Neural progenitor cell (in vitro differentiated cells): ENCODE results near the gene AMD1. TPM values are rescaled to one million over a fixed set of nuclear protein-coding genes. Genes with fewer than 3 reads are reported as not detected.

Source experiments
- DNase-seq: peaks from one replicate; pipeline ENCODE4 v3.0.0-alpha.2; 2016; ENCODE audit warnings: low spot score
- H2AFZ ChIP-seq: fragments of 200-600 bp; sonication (generic); replicated peaks from 2 replicates; pipeline ENCODE4 v1.6.1; 2016; ENCODE audit warnings: antibody characterized with exemption
- H3F3A ChIP-seq: fragments of 200-600 bp; sonication (generic); 2 replicates; pipeline ENCODE4 v1.6.1; 2016; ENCODE audit warnings: antibody characterized with exemption, low read depth
- H3K27ac ChIP-seq: fragments of 200-600 bp; sonication (generic); 2 replicates; pipeline ENCODE4 v1.5.1; 2016; ENCODE audit warnings: mild to moderate bottlenecking
- H3K27me3 ChIP-seq: fragments of 200-600 bp; sonication (generic); 2 replicates; pipeline ENCODE4 v1.6.1; 2016; ENCODE audit warnings: mild to moderate bottlenecking, moderate library complexity
- H3K36me3 ChIP-seq: fragments of 200-600 bp; sonication (generic); 2 replicates; pipeline ENCODE4 v1.5.1; 2016
- H3K4me1 ChIP-seq: fragments of 200-600 bp; sonication (generic); 2 replicates; pipeline ENCODE4 v1.6.1; 2016; ENCODE audit warnings: mixed run types
- H3K4me2 ChIP-seq: fragments of 200-600 bp; sonication (generic); 2 replicates; pipeline ENCODE4 v1.6.1; 2016
- H3K4me3 ChIP-seq: fragments of 200-600 bp; sonication (generic); 2 replicates; pipeline ENCODE4 v1.5.1; 2016
- H3K79me2 ChIP-seq: fragments of 200-600 bp; sonication (generic); 2 replicates; pipeline ENCODE4 v1.6.1; 2016; ENCODE audit warnings: low read depth
- H3K9ac ChIP-seq: fragments of 200-600 bp; sonication (generic); 2 replicates; pipeline ENCODE4 v1.6.1; 2016
- H3K9me3 ChIP-seq: fragments of 200-600 bp; sonication (generic); 2 replicates; pipeline ENCODE4 v1.5.1; 2016; ENCODE audit warnings: low read depth
- H4K20me1 ChIP-seq: fragments of 200-600 bp; sonication (generic); 2 replicates; pipeline ENCODE4 v1.6.1; 2016; ENCODE audit warnings: low read depth
- H3K27ac Mint-ChIP-seq: 3 replicates; pipeline ENCODE4 v1.8.0; 2021; ENCODE audit warnings: mixed read lengths
- H3K27me3 Mint-ChIP-seq: 2 replicates; pipeline ENCODE4 v1.8.0; 2022; ENCODE audit warnings: low read depth, mild to moderate bottlenecking, inconsistent platforms, moderate library complexity, mixed read lengths; ENCODE audit not compliant: insufficient read depth
- H3K36me3 Mint-ChIP-seq: 3 replicates; pipeline ENCODE4 v1.8.0; 2021; ENCODE audit warnings: mixed read lengths
- H3K4me1 Mint-ChIP-seq: 3 replicates; pipeline ENCODE4 v1.8.0; 2021; ENCODE audit warnings: mixed read lengths
- H3K4me3 Mint-ChIP-seq: 3 replicates; pipeline ENCODE4 v1.8.0; 2021; ENCODE audit warnings: mild to moderate bottlenecking, moderate library complexity, mixed read lengths
- H3K9me3 Mint-ChIP-seq: 3 replicates; pipeline ENCODE4 v1.8.0; 2020; ENCODE audit warnings: mixed read lengths
- CTCF ChIP-seq: fragments of 200-600 bp; sonication (generic); IDR thresholded peaks from 2 replicates; pipeline ENCODE4 v1.5.1; 2017; ENCODE audit warnings: antibody characterized with exemption, mild to moderate bottlenecking
- EZH2 ChIP-seq: fragments of 200-600 bp; sonication (generic); IDR thresholded peaks from 2 replicates; pipeline ENCODE4 v1.6.1; 2017; ENCODE audit warnings: antibody characterized with exemption, mild to moderate bottlenecking, moderate library complexity
- EZH2phosphoT487 ChIP-seq: fragments of 200-600 bp; sonication (generic); IDR thresholded peaks from 2 replicates; pipeline ENCODE4 v1.6.1; 2017; ENCODE audit warnings: antibody characterized with exemption
- total RNA-seq: library from RNA; depleted of rRNA; stranded (reverse); fragments of >200 nt; gene quantifications from 2 replicates; pipeline ENCODE4 v1.2.3, GENCODE V29; 2015; ENCODE audit warnings: low replicate concordance

AMD1 gene
- total RNA-seq, 1 donor from 2014 or later: 142 TPM

- Histone ChIP-seq H3K4me1 (no peaks in the 10 kb centered on the region), H2AFZ (no peak overlapping the region), H3K9me3 (no peaks in the 10 kb centered on the region), H3K79me2 (no peaks in the 10 kb centered on the region), H3K27me3 (no peaks in the 10 kb centered on the region), H3K4me3 (no peak overlapping the region), H3K9ac (no peak overlapping the region), H3K36me3 (no peaks in the 10 kb centered on the region), H4K20me1 (no peaks in the 10 kb centered on the region), H3K4me2 (no peak overlapping the region), H3F3A (no peaks in the 10 kb centered on the region), H3K27ac (no peak overlapping the region)
- Mint-ChIP-seq H3K27me3 (peaks cover 2% of the 10 kb centered on the region), H3K27ac (no peak overlapping the region), H3K9me3 (no peaks in the 10 kb centered on the region), H3K4me1 (no peaks in the 10 kb centered on the region), H3K36me3 (no peaks in the 10 kb centered on the region), H3K4me3 (no peak overlapping the region)
- DNase-seq: no peak
- TF ChIP-seq CTCF: no peak
- TF ChIP-seq EZH2: no peak
- TF ChIP-seq EZH2phosphoT487: no peak
Observed at GRCh38 chr6:110849781-110850180, 24.8 kb upstream of the AMD1 start.

DNA sequence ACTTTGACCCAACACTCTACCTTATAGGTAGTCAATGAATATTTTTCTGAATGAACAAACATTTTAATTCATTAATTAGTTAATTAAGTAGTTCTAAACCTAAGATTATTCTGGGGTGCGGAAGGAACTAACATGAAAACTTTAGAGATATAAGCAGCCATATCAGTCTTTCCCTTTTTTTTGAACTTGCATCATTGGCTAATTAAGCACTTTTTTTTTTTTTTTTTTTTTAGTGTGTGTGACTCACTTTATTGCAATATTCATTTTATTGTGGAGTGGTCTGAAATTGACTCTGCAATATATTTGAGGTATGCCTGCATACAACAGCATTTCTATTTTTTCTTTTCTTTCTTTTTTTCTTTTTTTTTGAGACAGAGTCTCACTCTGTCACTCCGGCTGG, 21.8 kb upstream of the AMD1 start:
- Mint-ChIP-seq H3K9me3 (no peaks in the 10 kb centered on the region), H3K4me1 (no peaks in the 10 kb centered on the region), H3K36me3 (no peaks in the 10 kb centered on the region), H3K4me3 (no peak overlapping the region), H3K27me3 (peaks cover 2% of the 10 kb centered on the region), H3K27ac (no peak overlapping the region)
- Histone ChIP-seq H3K27me3 (no peaks in the 10 kb centered on the region), H3K9ac (no peak overlapping the region), H2AFZ (no peak overlapping the region), H3K4me1 (no peaks in the 10 kb centered on the region), H3K4me3 (no peak overlapping the region), H3K27ac (no peak overlapping the region), H3K79me2 (no peaks in the 10 kb centered on the region), H3K9me3 (no peaks in the 10 kb centered on the region), H3K4me2 (no peak overlapping the region), H3F3A (no peaks in the 10 kb centered on the region), H3K36me3 (no peaks in the 10 kb centered on the region), H4K20me1 (no peaks in the 10 kb centered on the region)
- TF ChIP-seq EZH2phosphoT487 (no peak), EZH2 (no peak), CTCF (no peak)
- no peak for DNase-seq

- H3K4me1 Mint-ChIP-seq: no peaks in the 10 kb centered on the region
- H3K27me3 ChIP-seq: no peaks in the 10 kb centered on the region
- no peak overlapping the region for H3K27ac ChIP-seq
- no peaks in the 10 kb centered on the region for H3F3A ChIP-seq
- H3K36me3 ChIP-seq: no peaks in the 10 kb centered on the region
- no peaks in the 10 kb centered on the region for H4K20me1 ChIP-seq
- H3K4me2 ChIP-seq: no peak overlapping the region
- no peak for DNase-seq
- H3K27me3 Mint-ChIP-seq: peaks cover 2% of the 10 kb centered on the region
- H2AFZ ChIP-seq: no peak overlapping the region
- H3K4me3 Mint-ChIP-seq: no peak overlapping the region
- no peak overlapping the region for H3K9ac ChIP-seq
- H3K4me3 ChIP-seq: no peak overlapping the region
- no peaks in the 10 kb centered on the region for H3K9me3 ChIP-seq
- no peaks in the 10 kb centered on the region for H3K9me3 Mint-ChIP-seq
- TF ChIP-seq EZH2phosphoT487: no peak
- H3K27ac Mint-ChIP-seq: no peak overlapping the region
- no peaks in the 10 kb centered on the region for H3K79me2 ChIP-seq
- no peaks in the 10 kb centered on the region for H3K36me3 Mint-ChIP-seq
- H3K4me1 ChIP-seq: no peaks in the 10 kb centered on the region
Observed at GRCh38 chr6:110853754-110854477, 20.7 kb upstream of the AMD1 start.

GRCh38 chr6:110856296-110856695, 18.3 kb upstream of the AMD1 start:
- H3K27ac Mint-ChIP-seq: no peak overlapping the region
- DNase-seq: no peak
- peaks cover 2% of the 10 kb centered on the region for H3K27me3 Mint-ChIP-seq
- H3K4me3 Mint-ChIP-seq: no peak overlapping the region
- H3K9ac ChIP-seq: no peak overlapping the region
- no peaks in the 10 kb centered on the region for H3K9me3 ChIP-seq
- no peak for TF ChIP-seq EZH2
- TF ChIP-seq EZH2phosphoT487: no peak
- TF ChIP-seq CTCF: no peak
- H3K4me2 ChIP-seq: no peak overlapping the region
- no peaks in the 10 kb centered on the region for H3K36me3 Mint-ChIP-seq
- H4K20me1 ChIP-seq: no peaks in the 10 kb centered on the region
- H2AFZ ChIP-seq: no peak overlapping the region
- H3K36me3 ChIP-seq: no peaks in the 10 kb centered on the region
- no peaks in the 10 kb centered on the region for H3K4me1 ChIP-seq
- H3K27ac ChIP-seq: no peak overlapping the region
- no peaks in the 10 kb centered on the region for H3K79me2 ChIP-seq
- H3F3A ChIP-seq: no peaks in the 10 kb centered on the region
- no peaks in the 10 kb centered on the region for H3K27me3 ChIP-seq
- H3K9me3 Mint-ChIP-seq: no peaks in the 10 kb centered on the region
- no peak overlapping the region for H3K4me3 ChIP-seq
- H3K4me1 Mint-ChIP-seq: no peaks in the 10 kb centered on the region
